GM10266 (cell line): ENCODE results near the gene MRPS35.
A peak's percentile ranks its signal among the peaks of the same experiment; 100 is the strongest.

Experiments used
- DNase-seq: peaks from one replicate; pipeline ENCODE4 v3.0.0; 2012; ENCODE audit errors: extremely low spot score
- CTCF ChIP-seq: IDR thresholded peaks from 2 replicates; pipeline ENCODE4 v1.5.1; 2012; ENCODE audit warnings: mild to moderate bottlenecking, low read depth; ENCODE audit not compliant: control insufficient read depth, insufficient read depth; ENCODE audit errors: missing control alignments

Gene MRPS35

GRCh38 chr12:27772328-27773049 lies 61.9 kb downstream of the MRPS35 start:
- no peak for DNase-seq
- TF ChIP-seq CTCF, result no peak

- DNase-seq, result no peak
- TF ChIP-seq CTCF, result no peak
These were observed 66.5 kb downstream of the MRPS35 start for GRCh38 chr12:27777141-27777540.

GRCh38 chr12:27778206-27778605 lies 67.6 kb downstream of the MRPS35 start:
- no peak for TF ChIP-seq CTCF
- no peak for DNase-seq

GRCh38 chr12:27779416-27779919 lies 68.8 kb downstream of the MRPS35 start:
- DNase-seq, result peak; percentile 37
- no peak for TF ChIP-seq CTCF

- TF ChIP-seq CTCF, result no peak
- peak; percentile 87 for DNase-seq
These were observed 69.4 kb downstream of the MRPS35 start, which contains the start of the genes KLHL42 and MANSC4 for GRCh38 chr12:27779920-27780611. TSS of gene KLHL42 (plus strand) at chr12:27780233. CDS start at chr12:27780331, 98 bp downstream. TSS of gene MANSC4 (minus strand) at chr12:27780236. CDS start at chr12:27771276, 8,960 bp downstream.

- no peak for DNase-seq
- no peak for TF ChIP-seq CTCF
These were observed 70.2 kb downstream of the MRPS35 start for GRCh38 chr12:27780612-27781408.
